SK-N-SH (cell line): ENCODE results near the gene ELOA. TPM values are rescaled to one million over a fixed set of nuclear protein-coding genes. Genes with fewer than 3 reads are reported as not detected.

Source experiments
- CTCF ChIA-PET: fragments of 300-600, 350-600 bp; formaldehyde crosslinking; extraction: SDS; loops from one replicate; lab custom pipeline; 2021; lab: Yijun Ruan, JAX
- POLR2A ChIA-PET: fragments of 350-600 bp; sonication (Branson Sonifier 250); formaldehyde crosslinking; extraction: SDS; loops from one replicate; lab custom pipeline; 2020; ENCODE audit warnings: antibody characterized with exemption, inconsistent platforms; lab: Yijun Ruan, JAX
- DNase-seq: peaks from one replicate; pipeline ENCODE4 v3.0.0; 2012
- H2AFZ ChIP-seq: fragments of 200-600 bp; sonication (generic); 2 replicates; pipeline ENCODE4 v1.8.1; 2016; ENCODE audit warnings: antibody characterized with exemption, mild to moderate bottlenecking, low read depth
- H3F3A ChIP-seq: fragments of 200-600 bp; sonication (generic); replicated peaks from 2 replicates; pipeline ENCODE3; 2016; ENCODE audit warnings: antibody characterized with exemption, mild to moderate bottlenecking; ENCODE audit not compliant: insufficient read depth
- H3K27ac ChIP-seq, 2 experiments: fragments of 200-500 bp in 1 of 2; fragments of 200-600 bp in 1 of 2; sonication (Bioruptor generic) in 1 of 2; sonication (generic), shearing (Covaris generic) in 1 of 2; 2 replicates each; pipeline versions ENCODE4 v1.5.1 to v1.6.1; 2014 to 2016; ENCODE audit warnings: low read depth in 2 of 2, inconsistent platforms in 1 of 2, low read length in 1 of 2, mild to moderate bottlenecking in 1 of 2, mixed read lengths in 1 of 2
- H3K27me3 ChIP-seq: fragments of 200-600 bp; sonication (generic), shearing (Covaris generic); 2 replicates; pipeline ENCODE4 v1.6.1; 2016; ENCODE audit warnings: mixed run types; ENCODE audit not compliant: insufficient read depth
- H3K36me3 ChIP-seq, 2 experiments: fragments of 200-500 bp in 1 of 2; fragments of 200-600 bp in 1 of 2; sonication (Bioruptor generic) in 1 of 2; sonication (generic) in 1 of 2; replicated peaks in 1 of 2; 2 replicates each; pipeline versions ENCODE3 to v1.5.1; 2014 to 2016; ENCODE audit warnings: low read length in 1 of 2, mild to moderate bottlenecking in 1 of 2; ENCODE audit not compliant: insufficient read depth in 2 of 2, control insufficient read depth in 1 of 2
- H3K4me1 ChIP-seq, 2 experiments: fragments of 200-500 bp in 1 of 2; fragments of 200-600 bp in 1 of 2; sonication (Bioruptor generic) in 1 of 2; sonication (generic), shearing (Covaris generic) in 1 of 2; 2 replicates each; pipeline versions ENCODE4 v1.5.1 to v1.6.1; 2014 to 2016; ENCODE audit warnings: low read depth in 1 of 2, low read length in 1 of 2, mixed run types in 1 of 2; ENCODE audit not compliant: insufficient read depth in 2 of 2, control insufficient read depth in 1 of 2
- H3K4me2 ChIP-seq: fragments of 200-600 bp; sonication (generic), shearing (Covaris generic); 2 replicates; pipeline ENCODE4 v1.6.1; 2017; ENCODE audit warnings: mixed run types
- H3K4me3 ChIP-seq, 2 experiments: fragments of 200-500 bp in 1 of 2; fragments of 200-600 bp in 1 of 2; sonication (Bioruptor generic) in 1 of 2; sonication (generic), shearing (Covaris generic) in 1 of 2; 2 replicates each; pipeline versions ENCODE4 v1.5.1 to v1.8.1; 2014 to 2016; ENCODE audit warnings: low read depth in 2 of 2, inconsistent platforms in 1 of 2, low read length in 1 of 2, mild to moderate bottlenecking in 1 of 2, mixed read lengths in 1 of 2, moderate library complexity in 1 of 2
- H3K79me2 ChIP-seq: fragments of 200-600 bp; sonication (generic); 2 replicates; pipeline ENCODE4 v1.8.1; 2017; ENCODE audit warnings: mild to moderate bottlenecking; ENCODE audit not compliant: insufficient read depth
- H3K9ac ChIP-seq: fragments of 200-600 bp; sonication (generic); 2 replicates; pipeline ENCODE4 v1.6.1; 2017; ENCODE audit warnings: mixed run types
- H3K9me2 ChIP-seq: fragments of 200-600 bp; sonication (generic); 2 replicates; pipeline ENCODE4 v1.6.1; 2017; ENCODE audit warnings: mixed run types
- H3K9me3 ChIP-seq: fragments of 200-600 bp; sonication (generic); 2 replicates; pipeline ENCODE4 v1.6.1; 2017; ENCODE audit warnings: mixed run types, mild to moderate bottlenecking, moderate library complexity
- H4K20me1 ChIP-seq: fragments of 200-600 bp; sonication (generic); 2 replicates; pipeline ENCODE4 v1.6.1; 2017; ENCODE audit warnings: mild to moderate bottlenecking, mixed run types; ENCODE audit not compliant: insufficient read depth
- CHD2 ChIP-seq: fragments of 150-350 bp; IDR thresholded peaks from 2 replicates; pipeline ENCODE4 v1.6.1; 2018; ENCODE audit warnings: low read length; ENCODE audit not compliant: partially characterized antibody
- ELF1 ChIP-seq: IDR thresholded peaks from 2 replicates; pipeline ENCODE4 v1.4.0; 2012
- EZH2phosphoT487 ChIP-seq: fragments of 200-600 bp; sonication (generic); IDR thresholded peaks from 2 replicates; pipeline ENCODE4 v1.6.1; 2017; ENCODE audit warnings: low read depth, mixed run types, mild to moderate bottlenecking, antibody characterized with exemption, moderate library complexity, borderline replicate concordance
- FOSL2 ChIP-seq: IDR thresholded peaks from 2 replicates; pipeline ENCODE4 v1.4.0; 2012; ENCODE audit warnings: low read depth, mild to moderate bottlenecking, moderate library complexity, borderline replicate concordance
- FOXM1 ChIP-seq: IDR thresholded peaks from 2 replicates; pipeline ENCODE4 v1.4.0; 2012; ENCODE audit warnings: low read depth, mild to moderate bottlenecking
- GABPA ChIP-seq: IDR thresholded peaks from 2 replicates; pipeline ENCODE4 v1.4.0; 2012; ENCODE audit warnings: low read depth, mild to moderate bottlenecking
- GATA2 ChIP-seq: sonication (generic); formaldehyde crosslinking; IDR thresholded peaks from 2 replicates; pipeline ENCODE4 v1.5.0; 2020; ENCODE audit warnings: mild to moderate bottlenecking, missing genetic modification reagents
- JUND ChIP-seq: IDR thresholded peaks from 2 replicates; pipeline ENCODE4 v1.4.0; 2012
- MXI1 ChIP-seq: IDR thresholded peaks from 2 replicates; pipeline ENCODE4 v1.6.1; 2012; ENCODE audit warnings: mild to moderate bottlenecking, low read depth, low read length, improper control_type of control experiment
- NFIC ChIP-seq: IDR thresholded peaks from 2 replicates; pipeline ENCODE4 v1.4.0; 2012; ENCODE audit warnings: borderline replicate concordance
- RAD21 ChIP-seq: IDR thresholded peaks from 2 replicates; pipeline ENCODE4 v1.6.1; 2012; ENCODE audit warnings: mild to moderate bottlenecking, low read length
- RCOR1 ChIP-seq: fragments of 150-350 bp; IDR thresholded peaks from 2 replicates; pipeline ENCODE4 v1.6.1; 2017; ENCODE audit warnings: antibody characterized with exemption, low read length
- SIN3A ChIP-seq: IDR thresholded peaks from 2 replicates; pipeline ENCODE4 v1.6.1; 2012; ENCODE audit warnings: low read depth, mild to moderate bottlenecking, low read length, moderate library complexity, borderline replicate concordance
- TAF1 ChIP-seq: IDR thresholded peaks from 2 replicates; pipeline ENCODE4 v1.6.1; 2012; ENCODE audit warnings: low read depth, mild to moderate bottlenecking, low read length, moderate library complexity, borderline replicate concordance
- TCF12 ChIP-seq: IDR thresholded peaks from 2 replicates; pipeline ENCODE4 v1.4.0; 2012
- USF1 ChIP-seq: IDR thresholded peaks from 2 replicates; pipeline ENCODE4 v1.4.0; 2012; ENCODE audit warnings: low read depth, borderline replicate concordance
- YY1 ChIP-seq: IDR thresholded peaks from 2 replicates; pipeline ENCODE4 v1.4.0; 2012; ENCODE audit warnings: low read depth, mild to moderate bottlenecking
- WGBS: methylation state at CpG from one replicate; pipeline ENCODE4 v1.1.6; 2017; ENCODE audit warnings: low lambda C conversion rate; 5-methylcytosine and 5-hydroxymethylcytosine counted together
- polyA plus RNA-seq, 3 experiments: library from polyadenylated mRNA; depleted of rRNA; stranded (reverse); fragments of >200 nt; gene quantifications; 2 replicates each; pipeline ENCODE4 v1.2.3, GENCODE V29; 2012

The ELOA gene
- polyA plus RNA-seq, 1 of the 3 experiments (the other 2 are of a cell fraction), result 14.5 TPM

DNA sequence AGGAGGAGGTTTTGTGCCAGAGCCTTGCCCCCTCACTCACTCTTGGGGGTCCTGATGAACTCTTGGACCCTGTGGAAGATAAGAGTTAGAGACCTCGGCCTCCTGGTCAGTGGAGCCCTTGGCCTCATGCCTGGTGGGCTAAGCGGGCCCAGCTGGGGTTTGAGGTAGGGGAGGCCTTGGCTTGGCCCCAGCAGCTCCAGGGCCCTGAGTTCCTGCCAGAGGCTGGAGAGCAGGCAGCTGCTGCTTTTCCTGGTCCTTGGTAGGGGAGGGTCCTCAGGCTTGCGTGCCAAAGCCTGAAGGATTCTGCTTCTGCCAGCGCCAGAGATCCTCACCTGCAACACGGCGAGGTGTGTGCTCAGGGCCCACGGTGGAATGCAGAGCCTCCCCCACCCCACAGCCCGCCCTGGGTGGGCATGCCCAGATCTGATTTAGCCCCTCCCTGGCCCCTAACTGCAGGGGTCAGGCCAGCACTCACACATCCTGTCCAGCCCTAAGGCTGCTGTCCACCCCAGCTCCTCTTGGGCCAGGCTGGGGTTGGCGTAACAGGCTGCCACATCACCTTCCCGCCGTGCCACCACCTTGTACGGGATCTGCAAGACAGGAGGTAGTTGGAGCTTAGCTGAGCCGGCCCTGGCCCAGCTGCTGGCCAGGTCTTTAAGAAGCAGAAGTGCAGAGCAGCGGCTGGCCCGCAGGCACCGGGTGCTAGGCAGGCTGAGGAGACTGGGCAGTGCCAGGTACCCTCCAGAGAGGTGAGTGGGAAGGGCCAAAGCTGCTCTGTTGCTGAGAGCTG is 52.6 kb downstream of the ELOA start:
- 80% methylated on average over 5 of the region's 16 CpGs for WGBS
- Histone ChIP-seq H3K9ac (no peak overlapping the region), H4K20me1 (no peaks in the 10 kb centered on the region), H3K79me2 (peaks cover 25% of the 10 kb centered on the region), H3K9me3 (no peaks in the 10 kb centered on the region), H3K27me3 (no peaks in the 10 kb centered on the region), H3K36me3 (peaks cover 11 to 44% of the 10 kb centered on the region in 2 experiments), H3K27ac (no peak overlapping the region), H2AFZ (no peak overlapping the region), H3K4me1 (peaks cover 5 to 28% of the 10 kb centered on the region in 2 experiments; a peak in 1 of 4 replicates), H3F3A (peaks cover 7% of the 10 kb centered on the region), H3K4me2 (no peak overlapping the region), H3K4me3 (no peak overlapping the region), H3K9me2 (no peaks in the 10 kb centered on the region)
- no peak for TF ChIP-seq ELF1
- TF ChIP-seq YY1, result no peak
- no peak for TF ChIP-seq TCF12
- TF ChIP-seq RAD21, result no peak
- no peak for TF ChIP-seq USF1
- no peak for TF ChIP-seq MXI1
- no peak for TF ChIP-seq FOSL2
- no peak for TF ChIP-seq GATA2 (CRISPR knock-in tag)
- ChIA-PET CTCF (interaction anchor here (0.7 to 1.5 kb wide), 3 partner anchors 14 to 121 kb away, joined by 3 to 7 read pairs (median 3); no protein-coding TSS in a partner anchor), POLR2A (no interaction called here)
- no peak for DNase-seq

GRCh38 chr1:23796466-23797271 is 53.4 kb downstream of the ELOA start:
- no peaks in the 10 kb centered on the region for H4K20me1 ChIP-seq
- no peak overlapping the region for H3K9ac ChIP-seq
- POLR2A ChIA-PET, result no interaction called here
- no peaks in the 10 kb centered on the region for H3K9me2 ChIP-seq
- H3K27me3 ChIP-seq, result no peaks in the 10 kb centered on the region
- no peak overlapping the region for H3K4me3 ChIP-seq
- DNase-seq, result no peak
- H3K79me2 ChIP-seq, result peaks cover 19% of the 10 kb centered on the region
- WGBS, result 95% methylated on average over 15 of the region's 17 CpGs
- peaks cover 8% of the 10 kb centered on the region for H3F3A ChIP-seq
- no peak overlapping the region for H3K4me2 ChIP-seq
- no peaks in the 10 kb centered on the region for H3K9me3 ChIP-seq
- H2AFZ ChIP-seq, result no peak overlapping the region
- peaks cover 5 to 34% of the 10 kb centered on the region in 2 experiments; a peak in 1 of 4 replicates for H3K4me1 ChIP-seq
- no peak for TF ChIP-seq JUND
- no peak for TF ChIP-seq FOXM1
- no peak for TF ChIP-seq EZH2phosphoT487
- no peak for TF ChIP-seq TAF1
- TF ChIP-seq CHD2, result no peak
- no peak for TF ChIP-seq YY1
- no peak for TF ChIP-seq NFIC
- no peak for TF ChIP-seq GABPA
- no peak for TF ChIP-seq GATA2 (CRISPR knock-in tag)
- TF ChIP-seq SIN3A, result no peak
- no peak for TF ChIP-seq RCOR1
- no peak for TF ChIP-seq TCF12
- TF ChIP-seq, all 33 proteins: peak for 0
- Histone ChIP-seq H3K36me3 (peaks cover 11 to 44% of the 10 kb centered on the region in 2 experiments), H3K27ac (no peak overlapping the region)
- CTCF ChIA-PET, result interaction anchor here (1.0 to 1.5 kb wide), 3 partner anchors 13 to 120 kb away, joined by 3 to 7 read pairs (median 3); partner anchors contain the start of gene FUCA1
